ENCODE results near the gene PHF13.
A peak's percentile ranks its signal among the peaks of the same experiment; 100 is the strongest.

PHF13 gene

GRCh38 chr1:6613361-6614018 is at the start of gene PHF13:
TSS of gene PHF13 (plus strand) at chr1:6613731. CDS start at chr1:6614067, 336 bp downstream.
- H3K4me3 ChIP-seq (ENCODE audit: control insufficient read depth, low read depth, low read length): peak within 1 kb of the TSS; percentile 67
- TF ChIP-seq CTCF (conservative IDR thresholded peaks at IDR 0.05; ENCODE audit: control insufficient read depth, insufficient read depth, low read depth, low read length): no peak
- peak; percentile 99 for DNase-seq (ENCODE audit: low read depth)

GRCh38 chr1:6569033-6569432 is 44.5 kb upstream of the PHF13 start:
- no peak for DNase-seq (ENCODE audit: low read depth)
- no peak overlapping the region for H3K4me3 ChIP-seq (ENCODE audit: control insufficient read depth, low read depth, low read length)
- no peak for TF ChIP-seq CTCF (conservative IDR thresholded peaks at IDR 0.05; ENCODE audit: control insufficient read depth, insufficient read depth, low read depth, low read length)

DNA sequence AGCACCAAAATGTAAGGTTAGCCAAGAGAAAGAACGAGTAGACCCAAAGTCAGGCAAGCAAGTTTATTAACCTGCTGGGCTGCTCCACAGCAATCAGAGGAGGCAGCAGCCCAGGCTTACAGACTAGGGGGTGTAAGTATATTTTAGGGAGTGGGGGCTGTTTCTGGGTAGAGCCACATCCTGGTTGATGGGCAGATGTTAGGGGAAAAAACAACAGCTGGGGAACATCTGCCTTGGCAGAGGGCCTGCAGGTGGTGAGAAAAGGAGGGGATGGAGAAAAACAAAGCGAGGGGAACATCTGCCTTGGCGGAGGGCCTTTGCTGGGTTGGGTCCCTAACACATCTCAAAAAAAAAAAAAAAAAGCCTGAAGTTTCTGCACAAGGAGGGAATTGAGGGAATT is 43.4 kb upstream of the PHF13 start:
- H3K4me3 ChIP-seq (ENCODE audit: control insufficient read depth, low read depth, low read length): no peak overlapping the region
- no peak for TF ChIP-seq CTCF (conservative IDR thresholded peaks at IDR 0.05; ENCODE audit: control insufficient read depth, insufficient read depth, low read depth, low read length)
- no peak for DNase-seq (ENCODE audit: low read depth)

DNA sequence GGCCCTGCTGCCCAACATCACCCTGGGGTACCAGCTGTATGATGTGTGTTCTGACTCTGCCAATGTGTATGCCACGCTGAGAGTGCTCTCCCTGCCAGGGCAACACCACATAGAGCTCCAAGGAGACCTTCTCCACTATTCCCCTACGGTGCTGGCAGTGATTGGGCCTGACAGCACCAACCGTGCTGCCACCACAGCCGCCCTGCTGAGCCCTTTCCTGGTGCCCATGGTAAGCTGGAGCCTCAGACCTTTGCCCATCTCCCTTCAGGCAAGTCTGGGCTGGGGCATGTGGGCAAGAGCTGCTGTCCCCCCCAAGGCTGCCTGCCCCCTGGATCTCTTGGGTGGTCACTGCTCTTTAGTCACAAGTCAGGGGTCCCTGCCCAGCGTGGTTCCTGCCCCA is 42.5 kb upstream of the PHF13 start:
- no peak for TF ChIP-seq CTCF (conservative IDR thresholded peaks at IDR 0.05; ENCODE audit: control insufficient read depth, insufficient read depth, low read depth, low read length)
- no peak overlapping the region for H3K4me3 ChIP-seq (ENCODE audit: control insufficient read depth, low read depth, low read length)
- DNase-seq (ENCODE audit: low read depth): no peak

- no peak overlapping the region for H3K4me3 ChIP-seq (ENCODE audit: control insufficient read depth, low read depth, low read length)
- no peak for TF ChIP-seq CTCF (conservative IDR thresholded peaks at IDR 0.05; ENCODE audit: control insufficient read depth, insufficient read depth, low read depth, low read length)
- DNase-seq (ENCODE audit: low read depth): no peak
These were observed 40.7 kb upstream of the PHF13 start for GRCh38 chr1:6572653-6573383.

GRCh38 chr1:6574025-6574620 is 39.4 kb upstream of the PHF13 start:
- no peak overlapping the region for H3K4me3 ChIP-seq (ENCODE audit: control insufficient read depth, low read depth, low read length)
- no peak for TF ChIP-seq CTCF (conservative IDR thresholded peaks at IDR 0.05; ENCODE audit: control insufficient read depth, insufficient read depth, low read depth, low read length)

More at GRCh38 chr1:6574025-6574620, 39.4 kb upstream of the PHF13 start:
- no peak for DNase-seq (ENCODE audit: low read depth)
